ENCODE results near the gene LAMC3. TPM values are rescaled to one million over a fixed set of nuclear protein-coding genes. Genes with fewer than 3 reads are reported as not detected.

LAMC3 gene
- polyA plus RNA-seq, 1 experiment = not detected

DNA sequence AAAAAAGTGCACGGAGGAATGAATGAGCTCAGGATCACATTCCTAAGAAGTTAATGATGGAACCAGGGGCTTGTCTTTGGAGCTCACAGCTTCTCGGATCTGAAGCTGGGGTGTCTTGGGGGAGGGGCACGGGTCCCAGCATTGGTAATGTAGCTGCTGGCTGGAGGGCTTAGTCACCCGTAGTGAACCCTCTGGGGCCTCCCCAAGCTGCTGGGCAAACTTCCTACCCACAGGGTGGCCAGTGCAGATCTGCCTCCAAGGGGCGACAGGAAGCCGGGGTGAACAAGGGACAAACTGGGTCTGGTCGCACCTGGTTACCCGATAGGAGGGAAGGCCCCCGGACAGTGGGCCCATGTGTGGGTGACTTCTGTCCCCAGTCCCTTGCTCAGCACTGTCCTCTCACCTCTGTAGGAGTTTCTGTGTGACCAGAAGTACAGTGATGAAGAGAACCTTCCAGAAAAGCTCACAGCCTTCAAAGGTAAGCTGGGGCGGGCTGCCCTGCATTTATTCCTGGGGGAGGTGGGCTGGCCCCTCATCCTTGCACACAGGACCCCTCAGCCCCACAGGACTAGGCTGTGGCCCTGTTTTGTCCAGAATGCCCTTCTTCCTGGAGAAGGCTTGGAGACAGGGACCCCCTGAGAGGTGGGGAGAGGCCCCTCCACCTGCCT is 102.3 kb downstream of the LAMC3 start:
- CTCF ChIA-PET = interaction anchor here (0.6 kb wide), 1 partner anchor 1004 kb away, joined by 3 read pairs; no protein-coding TSS in a partner anchor
- Histone ChIP-seq H3K27ac (ENCODE audit: low read depth, low read length) (no peak overlapping the region), H3K27me3 (ENCODE audit: control insufficient read depth, insufficient read depth, low read length) (peaks cover 16% of the 10 kb centered on the region), H3K4me3 (ENCODE audit: low read depth, low read length) (no peak overlapping the region), H3K9me3 (ENCODE audit: control insufficient read depth, insufficient read depth, low read length) (no peaks in the 10 kb centered on the region)
- POLR2A ChIA-PET = interaction anchor here (0.6 kb wide), 1 partner anchor 108 kb away, joined by 3 read pairs; no protein-coding TSS in a partner anchor
- no peak for DNase-seq (ENCODE audit: low read depth, low spot score)
- TF ChIP-seq CTCF (IDR thresholded peaks at IDR 0.05; ENCODE audit: low read depth, low read length) = no peak

DNA sequence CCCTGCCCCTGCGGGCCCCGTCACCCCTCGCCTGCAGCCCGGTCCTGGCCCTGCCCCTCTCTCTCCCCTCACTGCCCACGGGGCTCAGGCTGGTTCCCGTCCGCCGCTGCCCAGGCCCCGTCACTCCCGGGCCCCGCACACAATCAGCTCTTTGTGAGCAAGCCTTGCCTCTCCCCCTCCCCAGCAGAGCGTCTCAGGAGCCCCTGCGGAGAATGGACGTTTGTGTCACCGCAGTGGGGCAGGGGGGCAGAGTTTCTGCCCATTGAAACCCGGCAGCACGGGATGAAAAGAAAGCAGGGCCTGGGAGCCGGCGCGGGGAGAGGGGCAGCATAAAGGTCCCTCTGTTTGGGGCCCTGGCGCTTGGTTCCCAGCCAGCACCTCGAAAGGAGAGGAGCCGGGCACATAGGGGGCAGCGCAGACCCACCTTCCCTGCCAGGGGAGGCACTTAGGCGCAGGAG is 102.9 kb downstream of the LAMC3 start:
- POLR2A ChIA-PET = no interaction called here
- Histone ChIP-seq H3K27ac (ENCODE audit: low read depth, low read length) (no peak overlapping the region), H3K4me3 (ENCODE audit: low read depth, low read length) (no peak overlapping the region), H3K9me3 (ENCODE audit: control insufficient read depth, insufficient read depth, low read length) (no peaks in the 10 kb centered on the region; the same call in 1 of the 2 replicates), H3K27me3 (ENCODE audit: control insufficient read depth, insufficient read depth, low read length) (peaks cover 19% of the 10 kb centered on the region)
- DNase-seq (ENCODE audit: low read depth, low spot score) = no peak
- TF ChIP-seq CTCF (IDR thresholded peaks at IDR 0.05; ENCODE audit: low read depth, low read length) = no peak
- CTCF ChIA-PET = no interaction called here

DNA sequence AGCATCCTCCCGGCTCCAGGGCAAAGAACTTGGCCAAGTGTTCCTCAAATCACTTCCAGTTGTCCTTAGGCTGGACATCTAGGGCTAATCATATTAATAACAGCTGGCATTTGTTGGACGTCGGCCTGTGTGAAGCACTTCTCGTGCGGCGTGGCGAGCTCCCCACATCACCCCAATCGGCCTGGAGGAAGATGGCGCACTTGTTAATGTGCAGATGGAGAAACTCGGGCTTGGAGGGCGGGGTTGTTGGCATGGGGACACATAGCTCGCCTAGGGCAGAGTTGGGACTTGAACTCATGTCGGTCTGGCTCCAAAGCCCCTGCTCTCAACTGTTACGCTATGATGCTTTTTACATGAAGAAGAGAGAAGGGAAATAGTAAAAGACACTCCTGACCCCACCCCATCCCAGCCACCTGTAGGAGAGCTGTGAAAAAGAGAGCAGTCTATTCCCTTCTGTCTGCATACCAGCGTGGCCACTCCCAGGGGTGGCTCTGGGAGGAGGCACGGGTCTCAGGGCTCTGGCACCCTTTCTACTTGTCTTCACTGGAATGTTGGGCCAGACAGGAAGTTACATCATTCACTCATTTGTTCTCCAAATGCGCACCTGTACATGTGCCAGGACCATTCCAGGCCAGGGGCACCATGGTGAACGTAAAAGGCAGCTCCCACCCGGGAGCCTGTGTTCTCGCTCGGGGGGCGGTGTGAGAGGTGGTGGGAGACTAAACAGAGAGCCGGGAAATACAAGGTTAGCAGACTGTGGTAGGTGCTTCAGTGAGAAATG is 103.6 kb downstream of the LAMC3 start:
- H3K9me3 ChIP-seq (ENCODE audit: control insufficient read depth, insufficient read depth, low read length) = no peaks in the 10 kb centered on the region; the same call in 1 of the 2 replicates
- TF ChIP-seq CTCF (IDR thresholded peaks at IDR 0.05; ENCODE audit: low read depth, low read length) = no peak
- CTCF ChIA-PET = no interaction called here
- POLR2A ChIA-PET = no interaction called here
- no peak overlapping the region for H3K27ac ChIP-seq (ENCODE audit: low read depth, low read length)
- DNase-seq (ENCODE audit: low read depth, low spot score) = no peak
- H3K27me3 ChIP-seq (ENCODE audit: control insufficient read depth, insufficient read depth, low read length) = peaks cover 18% of the 10 kb centered on the region
- no peak overlapping the region for H3K4me3 ChIP-seq (ENCODE audit: low read depth, low read length)

- POLR2A ChIA-PET = no interaction called here
- Histone ChIP-seq H3K27me3 (ENCODE audit: control insufficient read depth, insufficient read depth, low read length) (peaks cover 12% of the 10 kb centered on the region), H3K27ac (ENCODE audit: low read depth, low read length) (no peak overlapping the region), H3K4me3 (ENCODE audit: low read depth, low read length) (no peak overlapping the region), H3K9me3 (ENCODE audit: control insufficient read depth, insufficient read depth, low read length) (no peaks in the 10 kb centered on the region; the same call in 1 of the 2 replicates)
- no peak for TF ChIP-seq CTCF (IDR thresholded peaks at IDR 0.05; ENCODE audit: low read depth, low read length)
- CTCF ChIA-PET = interaction anchor here (0.6 to 1.0 kb wide), 3 partner anchors 16 to 68 kb away, joined by 3 to 6 read pairs (median 4); no protein-coding TSS in a partner anchor
- DNase-seq (ENCODE audit: low read depth, low spot score) = no peak
Measured at GRCh38 chr9:131113655-131114054, 104.7 kb downstream of the LAMC3 start.
